Neural cell (in vitro differentiated cells): ENCODE measurements around the gene MROH2A. TPM values are rescaled to one million over a fixed set of nuclear protein-coding genes. Genes with fewer than 3 reads are reported as not detected.

ENCODE experiments used
- H2AFZ ChIP-seq: fragments of 200-600, 300-800 bp; sonication (generic), shearing (Covaris generic); 2 replicates; pipeline ENCODE4 v1.6.0; 2014; ENCODE audit warnings: low read depth, mild to moderate bottlenecking, antibody characterized with exemption, low read length, moderate library complexity
- H3F3A ChIP-seq: fragments of 200-600 bp; shearing (Covaris generic); 2 replicates; pipeline ENCODE4 v1.6.1; 2016; ENCODE audit warnings: mild to moderate bottlenecking, moderate library complexity, mixed read lengths, antibody characterized with exemption, low read length; ENCODE audit not compliant: insufficient read depth, poor library complexity, severe bottlenecking
- H3K27ac ChIP-seq: fragments of 200-600, 300-800 bp; sonication (generic), shearing (Covaris generic); 2 replicates; pipeline ENCODE4 v1.5.1; 2014; ENCODE audit warnings: mild to moderate bottlenecking, low read length, moderate library complexity
- H3K27me3 ChIP-seq: fragments of 300-800, 200-600 bp; sonication (generic), shearing (Covaris generic); 2 replicates; pipeline ENCODE4 v1.6.0; 2014; ENCODE audit warnings: mild to moderate bottlenecking, low read depth, low read length, moderate library complexity; ENCODE audit not compliant: insufficient read depth
- H3K36me3 ChIP-seq: fragments of 300-800, 200-600 bp; sonication (generic), shearing (Covaris generic); 2 replicates; pipeline ENCODE4 v1.5.1; 2014; ENCODE audit warnings: mild to moderate bottlenecking, antibody characterized with exemption, low read length, moderate library complexity; ENCODE audit not compliant: insufficient read depth
- H3K4me2 ChIP-seq: fragments of 300-800, 200-600 bp; sonication (generic), shearing (Covaris generic); 2 replicates; pipeline ENCODE4 v1.6.0; 2014; ENCODE audit warnings: mild to moderate bottlenecking, low read length
- H3K4me3 ChIP-seq: fragments of 300-800, 200-600 bp; sonication (generic), shearing (Covaris generic); 2 replicates; pipeline ENCODE4 v1.5.1; 2014; ENCODE audit warnings: mild to moderate bottlenecking, low read length, moderate library complexity
- H3K79me2 ChIP-seq: fragments of 200-600 bp; shearing (Covaris generic); replicated peaks from 2 replicates; pipeline ENCODE4 v1.6.0; 2014; ENCODE audit warnings: mild to moderate bottlenecking, low read length, moderate library complexity; ENCODE audit not compliant: insufficient read depth
- H3K9ac ChIP-seq: fragments of 300-800, 200-600 bp; sonication (generic), shearing (Covaris generic); 2 replicates; pipeline ENCODE4 v1.6.1; 2016; ENCODE audit warnings: mild to moderate bottlenecking, low read length, mixed read lengths
- H3K9me2 ChIP-seq: fragments of 200-600 bp; shearing (Covaris generic); 2 replicates; pipeline ENCODE4 v1.6.1; 2016; ENCODE audit warnings: mild to moderate bottlenecking, low read length, mixed read lengths; ENCODE audit not compliant: insufficient read depth
- H3K9me3 ChIP-seq: fragments of 200-600, 300-800 bp; sonication (generic), shearing (Covaris generic); 2 replicates; pipeline ENCODE4 v1.6.1; 2016; ENCODE audit warnings: mild to moderate bottlenecking, mixed run types, low read length, moderate library complexity, mixed read lengths
- H4K20me1 ChIP-seq: fragments of 200-600 bp; shearing (Covaris generic); 2 replicates; pipeline ENCODE4 v1.6.1; 2016; ENCODE audit warnings: mild to moderate bottlenecking, mixed run types; ENCODE audit not compliant: insufficient read depth
- CTCF ChIP-seq: fragments of 450-650 bp; IDR thresholded peaks from 2 replicates; pipeline ENCODE4 v1.5.1; 2014; ENCODE audit warnings: antibody characterized with exemption, mild to moderate bottlenecking, moderate library complexity; ENCODE audit not compliant: poor library complexity, severe bottlenecking
- EP300 ChIP-seq: fragments of 450-650 bp; conservative IDR thresholded peaks from 2 replicates; pipeline ENCODE4 v1.6.1; 2014; ENCODE audit warnings: antibody characterized with exemption, mild to moderate bottlenecking, moderate library complexity; ENCODE audit not compliant: poor library complexity, severe bottlenecking
- EZH2 ChIP-seq: fragments of 200-600, 300-800 bp; shearing (Covaris generic), sonication (generic); IDR thresholded peaks from 2 replicates; pipeline ENCODE4 v1.6.1; 2014; ENCODE audit warnings: antibody characterized with exemption, low read length, borderline replicate concordance, mild to moderate bottlenecking; ENCODE audit not compliant: insufficient read depth, poor library complexity, severe bottlenecking
- MXI1 ChIP-seq: fragments of 450-650 bp; conservative IDR thresholded peaks from 2 replicates; pipeline ENCODE4 v1.6.1; 2014; ENCODE audit warnings: antibody characterized with exemption, mild to moderate bottlenecking; ENCODE audit not compliant: poor library complexity, severe bottlenecking
- POLR2AphosphoS5 ChIP-seq: IDR thresholded peaks from 2 replicates; pipeline ENCODE4 v1.6.1; 2012
- RAD21 ChIP-seq: fragments of 450-650 bp; conservative IDR thresholded peaks from 2 replicates; pipeline ENCODE4 v1.6.1; 2014; ENCODE audit warnings: antibody characterized with exemption, mild to moderate bottlenecking, moderate library complexity
- REST ChIP-seq: IDR thresholded peaks from 2 replicates; pipeline ENCODE4 v1.6.1; 2012; ENCODE audit warnings: borderline replicate concordance
- SMC3 ChIP-seq: fragments of 450-650 bp; conservative IDR thresholded peaks from 2 replicates; pipeline ENCODE4 v1.6.1; 2014; ENCODE audit warnings: antibody characterized with exemption, mild to moderate bottlenecking, moderate library complexity; ENCODE audit not compliant: poor library complexity
- TAF1 ChIP-seq: IDR thresholded peaks from 2 replicates; pipeline ENCODE4 v1.6.1; 2012; ENCODE audit warnings: low read depth
- polyA plus RNA-seq: library from polyadenylated mRNA; depleted of rRNA; stranded (reverse); fragments of >200 nt; gene quantifications from 2 replicates; pipeline ENCODE4 v1.2.3, GENCODE V29; 2014

MROH2A gene
- polyA plus RNA-seq, 1 donor from 2014 or later, result not detected

GRCh38 chr2:233848276-233848675 lies 70.1 kb downstream of the MROH2A start:
- H3K9me2 ChIP-seq, result no peaks in the 10 kb centered on the region

GRCh38 chr2:233849607-233850271 lies 71.6 kb downstream of the MROH2A start:
- no peak overlapping the region for H3K9ac ChIP-seq
- peaks cover 33% of the 10 kb centered on the region for H3K79me2 ChIP-seq
- no peaks in the 10 kb centered on the region for H3F3A ChIP-seq
- H3K9me3 ChIP-seq, result no peaks in the 10 kb centered on the region
- no peaks in the 10 kb centered on the region for H3K9me2 ChIP-seq
- H3K4me2 ChIP-seq, result no peak overlapping the region
- H3K27me3 ChIP-seq, result no peaks in the 10 kb centered on the region
- H3K36me3 ChIP-seq, result no peaks in the 10 kb centered on the region
- TF ChIP-seq POLR2AphosphoS5 (no peak), CTCF (no peak), MXI1 (no peak)
- H3K4me3 ChIP-seq, result no peak overlapping the region
- no peaks in the 10 kb centered on the region for H4K20me1 ChIP-seq
- H2AFZ ChIP-seq, result no peak overlapping the region
- no peak overlapping the region for H3K27ac ChIP-seq

More at GRCh38 chr2:233848276-233848675, 70.1 kb downstream of the MROH2A start:
- Histone ChIP-seq H3K79me2 (peaks cover 23% of the 10 kb centered on the region), H3K9me3 (no peaks in the 10 kb centered on the region), H3K36me3 (no peaks in the 10 kb centered on the region), H3F3A (no peaks in the 10 kb centered on the region), H3K27me3 (no peaks in the 10 kb centered on the region), H3K9ac (no peak overlapping the region), H4K20me1 (no peaks in the 10 kb centered on the region), H2AFZ (no peak overlapping the region), H3K27ac (no peak overlapping the region), H3K4me2 (no peak overlapping the region), H3K4me3 (no peak overlapping the region)
- no peak for TF ChIP-seq EP300
- no peak for TF ChIP-seq SMC3
- TF ChIP-seq TAF1, result no peak
- TF ChIP-seq CTCF, result no peak
- no peak for TF ChIP-seq REST
- TF ChIP-seq RAD21, result no peak
- no peak for TF ChIP-seq MXI1
- TF ChIP-seq EZH2, result no peak
- no peak for TF ChIP-seq POLR2AphosphoS5
